GM19463 (cell line): ENCODE results near the gene MR1.
A peak's percentile ranks its signal among the peaks of the same experiment; 100 is the strongest.

Experiments used
- ATAC-seq: cut with Tn5 transposase; IDR thresholded peaks from one replicate; pipeline ENCODE4 v1.9.1; 2021; ENCODE audit warnings: mild to moderate bottlenecking, moderate library complexity; ENCODE audit not compliant: unreplicated experiment

MR1 gene

DNA sequence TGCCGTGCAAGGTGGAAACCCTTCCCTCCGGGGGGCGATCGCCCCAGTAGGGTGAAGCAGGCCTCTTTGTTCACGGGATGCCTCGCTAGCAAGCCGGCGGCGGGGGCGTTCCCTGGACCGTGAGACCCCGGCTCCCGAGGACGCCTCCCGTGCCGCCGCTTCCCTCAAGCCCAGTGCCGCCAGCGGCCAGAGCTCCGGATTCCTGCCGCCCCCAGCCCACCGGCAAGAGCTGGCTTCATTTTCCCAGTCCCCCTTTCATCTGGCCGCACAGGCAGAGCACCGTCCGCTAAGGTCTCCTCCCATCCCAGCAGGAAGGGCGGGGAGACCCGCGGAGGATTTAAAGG is 71.0 kb downstream of the MR1 start:
- ATAC-seq, result no peak

DNA sequence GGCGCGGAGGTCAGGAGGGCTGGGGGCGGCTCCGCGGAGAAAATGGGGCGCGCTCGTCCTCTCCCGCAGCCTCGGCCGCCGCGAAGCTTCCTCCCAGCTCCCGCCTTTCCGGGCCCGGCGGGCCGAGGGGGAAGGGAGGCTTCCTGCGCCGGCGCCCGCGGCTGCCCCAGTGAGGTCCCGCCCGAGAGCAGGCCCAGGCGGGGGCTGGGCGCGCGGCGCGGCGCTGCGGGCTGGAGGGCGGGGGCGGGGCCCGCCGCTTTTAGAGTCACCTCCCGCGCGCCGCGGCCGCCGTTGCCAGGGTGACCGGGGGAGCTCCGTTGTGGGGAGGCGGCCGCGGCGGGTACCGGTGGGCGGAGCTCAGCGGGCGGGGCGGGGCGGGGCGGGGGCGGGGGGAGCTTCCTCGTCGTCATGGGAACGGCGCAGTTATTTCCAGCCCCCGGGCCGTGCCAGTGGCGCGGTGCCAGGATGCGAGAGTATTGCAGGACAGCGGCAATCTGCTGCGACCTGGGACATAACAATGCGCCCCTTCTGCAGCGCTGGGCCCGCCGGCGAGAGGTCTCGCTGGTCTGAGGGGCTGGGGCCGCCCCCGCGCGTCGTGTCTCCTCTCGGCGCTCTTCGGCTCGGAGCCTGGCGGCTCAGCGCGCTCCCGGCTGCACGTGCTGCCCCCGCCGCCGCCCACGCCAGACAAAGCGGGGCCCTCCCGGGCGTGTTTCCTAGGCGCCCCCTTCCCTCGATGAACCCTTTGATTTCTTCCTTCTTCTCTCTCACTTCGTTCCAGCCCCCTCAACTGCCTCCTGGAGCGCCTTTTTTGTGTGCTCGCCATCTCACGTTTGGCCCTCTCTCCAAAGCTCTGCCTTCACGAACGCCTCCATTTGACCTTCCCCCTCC is 71.6 kb downstream of the MR1 start:
- ATAC-seq, result peak; percentile 81

DNA sequence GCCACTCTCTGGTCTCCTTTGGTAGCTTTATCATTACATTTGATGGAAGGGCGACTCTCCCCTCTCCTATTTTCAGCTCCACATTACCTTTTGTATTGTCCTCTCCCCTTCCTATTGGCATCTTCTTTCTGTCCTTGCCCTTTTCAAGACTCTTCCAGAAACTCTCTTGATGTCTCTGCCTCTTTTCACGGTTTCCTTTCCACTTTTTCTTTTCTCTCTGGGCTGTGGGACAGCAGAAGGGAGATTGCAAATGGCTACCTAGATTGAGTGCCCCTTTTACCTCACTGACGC is 72.2 kb downstream of the MR1 start:
- ATAC-seq, result no peak

DNA sequence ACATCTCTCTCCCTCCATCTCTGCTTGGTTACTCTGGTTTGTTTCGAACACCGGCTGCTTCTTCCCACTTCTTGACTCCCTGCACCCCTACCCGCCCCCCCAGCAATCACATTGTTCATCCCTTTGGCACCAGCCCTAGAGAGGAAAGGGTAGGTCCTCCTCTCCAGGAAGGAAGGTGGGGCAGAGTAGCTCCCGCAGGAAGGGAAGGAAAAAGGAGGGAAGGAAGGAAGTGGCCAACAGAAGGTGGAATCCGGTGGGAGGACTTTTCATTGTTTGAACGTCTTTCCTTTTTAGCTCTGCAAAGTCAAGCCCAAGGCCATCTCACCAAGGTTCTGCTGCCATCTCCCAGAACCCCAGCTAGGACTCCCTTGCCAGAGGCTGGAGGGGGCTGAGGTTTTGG is 72.7 kb downstream of the MR1 start:
- no peak for ATAC-seq

DNA sequence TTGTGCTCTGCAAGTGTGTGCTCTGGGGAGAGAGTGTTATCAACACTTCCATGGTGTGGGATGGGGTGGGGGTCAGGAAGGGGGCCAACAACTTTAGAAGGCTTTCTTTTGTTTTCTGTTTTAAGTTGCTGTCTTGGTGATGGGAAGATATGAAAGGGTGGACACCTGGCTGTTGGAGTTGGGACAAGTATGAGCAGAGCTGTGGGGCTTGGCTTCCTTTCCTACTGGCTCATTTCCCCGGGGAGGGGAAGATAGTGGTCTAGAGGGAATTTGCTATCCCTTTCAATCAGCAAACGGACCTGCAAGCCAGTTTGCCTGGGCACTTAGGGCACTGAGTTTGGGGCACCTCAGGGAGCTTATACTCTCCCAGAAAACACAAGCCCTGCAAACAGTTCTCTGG is 73.9 kb downstream of the MR1 start:
- ATAC-seq, result no peak

DNA sequence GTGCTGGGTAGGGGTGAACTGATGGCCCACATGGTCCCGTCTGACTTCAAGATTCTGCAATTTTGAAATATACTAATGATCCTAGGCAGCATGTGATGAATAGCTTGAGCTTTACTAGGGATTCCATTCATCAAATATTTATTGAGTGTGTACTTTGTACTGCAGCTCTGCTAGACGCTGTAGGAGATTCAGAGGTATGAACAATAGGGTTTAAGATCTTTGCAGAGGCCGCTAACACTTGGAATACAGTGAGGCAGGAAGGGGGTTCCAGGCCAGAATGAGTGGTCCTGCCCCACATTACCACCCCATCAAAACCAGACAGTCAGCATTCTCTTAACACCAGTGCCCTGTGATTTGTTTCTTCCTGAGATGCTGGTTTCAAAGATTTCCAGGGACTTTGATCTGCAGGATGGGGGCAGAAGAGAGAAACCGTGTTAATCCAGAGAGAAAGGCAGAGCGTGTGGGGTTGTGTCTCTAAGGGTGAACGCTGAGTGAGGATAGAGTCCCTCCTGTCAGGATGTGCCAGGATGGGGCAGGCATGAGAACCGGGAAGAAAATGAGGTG is 74.6 kb downstream of the MR1 start:
- ATAC-seq, result no peak

DNA sequence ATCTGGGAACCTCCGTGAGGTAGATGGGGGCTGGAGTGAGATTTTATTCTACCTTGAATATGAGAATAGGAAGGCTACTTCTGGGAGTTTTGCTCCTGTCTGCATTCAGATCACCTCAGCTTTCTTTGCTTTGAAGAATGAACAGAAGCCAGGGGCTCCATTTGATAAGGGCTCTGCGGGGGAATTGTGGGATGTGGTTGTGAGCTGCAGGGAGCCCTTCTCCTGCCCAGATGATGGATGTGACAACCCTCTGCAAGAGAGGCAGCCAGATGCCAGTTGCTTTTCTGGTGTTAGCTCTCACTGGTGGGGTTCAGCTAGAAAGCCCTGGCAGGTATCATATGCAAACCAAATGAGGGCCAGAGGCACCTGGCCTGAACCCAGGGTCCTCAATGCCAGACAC is 76.2 kb downstream of the MR1 start:
- ATAC-seq, result no peak
